HL-60 (cell line): Measurements from ENCODE around the gene LRRC8D.

Source experiments
- DNase-seq, 2 experiments: peaks; one replicate each; pipeline ENCODE4 v3.0.0-alpha.2; 2010 to 2020; ENCODE audit warnings: low read depth in 1 of 2, low spot score in 1 of 2
- H3K27ac ChIP-seq: fragments of 250-450 bp; sonication (Bioruptor Pico); replicated peaks from 2 replicates; pipeline ENCODE4 v1.5.1; 2020; ENCODE audit warnings: mild to moderate bottlenecking, moderate library complexity
- H3K27me3 ChIP-seq: fragments of 250-450 bp; sonication (Bioruptor Pico); 2 replicates; pipeline ENCODE4 v1.5.1; 2021; ENCODE audit warnings: mild to moderate bottlenecking, moderate library complexity; ENCODE audit not compliant: insufficient read depth, poor library complexity, severe bottlenecking
- H3K4me3 ChIP-seq: replicated peaks from 2 replicates; pipeline ENCODE4 v1.5.1; 2011; ENCODE audit warnings: mild to moderate bottlenecking, control low read depth, low read length; ENCODE audit not compliant: insufficient read depth
- CTCF ChIP-seq: IDR thresholded peaks from one replicate; pipeline ENCODE4 v1.5.1; 2011; ENCODE audit warnings: low read length, control low read depth, inconsistent platforms; ENCODE audit not compliant: insufficient read depth
- GABPA ChIP-seq: IDR thresholded peaks from 2 replicates; pipeline ENCODE4 v1.6.1; 2012; ENCODE audit warnings: low read depth
- POLR2AphosphoS5 ChIP-seq: IDR thresholded peaks from 2 replicates; pipeline ENCODE4 v1.6.1; 2012; ENCODE audit warnings: low read depth
- SPI1 ChIP-seq: IDR thresholded peaks from 2 replicates; pipeline ENCODE4 v1.6.1; 2012; ENCODE audit warnings: low read depth, mild to moderate bottlenecking, borderline replicate concordance
- TF ChIP-seq, protein P1 (sequence below): IDR thresholded peaks from 2 replicates; pipeline ENCODE4 v1.6.1; 2012; ENCODE audit warnings: low read depth; ENCODE audit not compliant: insufficient replicate concordance

LRRC8D gene

DNA sequence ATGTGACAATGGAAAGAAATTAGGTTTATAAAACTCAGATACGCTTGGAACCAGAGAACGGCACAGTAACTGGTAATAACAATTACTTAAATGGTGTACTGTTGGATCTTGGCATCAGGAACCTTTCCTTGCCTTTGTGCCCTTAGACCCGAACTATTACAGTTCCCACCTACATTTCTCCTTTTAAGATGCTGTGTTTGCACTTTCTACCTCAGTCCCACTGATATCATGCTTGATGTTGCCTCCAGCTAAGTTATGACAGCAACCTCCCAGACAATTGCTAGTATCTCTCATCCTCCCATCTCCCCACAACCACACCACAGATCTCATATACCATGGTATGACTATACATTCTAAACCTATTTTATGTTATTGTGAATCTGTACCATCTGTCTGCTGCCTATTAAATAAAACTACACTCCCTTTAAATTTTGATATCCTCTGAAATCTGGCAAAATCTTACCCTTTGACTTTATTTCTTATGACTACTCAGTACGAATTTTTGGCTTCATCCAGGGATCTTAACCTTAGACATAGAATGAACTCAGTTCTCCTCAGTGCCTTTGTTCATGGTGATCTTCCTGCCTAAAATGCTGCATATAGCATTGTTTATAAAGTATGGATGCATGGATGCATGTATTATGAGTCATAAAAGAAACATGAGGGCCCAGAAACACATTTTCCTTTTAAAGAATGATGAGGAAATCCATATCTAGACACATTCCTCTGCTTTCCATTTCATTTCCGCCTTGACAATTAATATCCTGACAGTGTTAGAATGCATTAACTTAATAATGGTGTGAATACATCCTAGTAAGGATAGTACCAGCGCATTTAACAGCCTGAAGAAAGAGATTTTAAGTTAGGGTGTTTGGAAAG is 64.1 kb downstream of the LRRC8D start:
- TF ChIP-seq, protein P1, sequence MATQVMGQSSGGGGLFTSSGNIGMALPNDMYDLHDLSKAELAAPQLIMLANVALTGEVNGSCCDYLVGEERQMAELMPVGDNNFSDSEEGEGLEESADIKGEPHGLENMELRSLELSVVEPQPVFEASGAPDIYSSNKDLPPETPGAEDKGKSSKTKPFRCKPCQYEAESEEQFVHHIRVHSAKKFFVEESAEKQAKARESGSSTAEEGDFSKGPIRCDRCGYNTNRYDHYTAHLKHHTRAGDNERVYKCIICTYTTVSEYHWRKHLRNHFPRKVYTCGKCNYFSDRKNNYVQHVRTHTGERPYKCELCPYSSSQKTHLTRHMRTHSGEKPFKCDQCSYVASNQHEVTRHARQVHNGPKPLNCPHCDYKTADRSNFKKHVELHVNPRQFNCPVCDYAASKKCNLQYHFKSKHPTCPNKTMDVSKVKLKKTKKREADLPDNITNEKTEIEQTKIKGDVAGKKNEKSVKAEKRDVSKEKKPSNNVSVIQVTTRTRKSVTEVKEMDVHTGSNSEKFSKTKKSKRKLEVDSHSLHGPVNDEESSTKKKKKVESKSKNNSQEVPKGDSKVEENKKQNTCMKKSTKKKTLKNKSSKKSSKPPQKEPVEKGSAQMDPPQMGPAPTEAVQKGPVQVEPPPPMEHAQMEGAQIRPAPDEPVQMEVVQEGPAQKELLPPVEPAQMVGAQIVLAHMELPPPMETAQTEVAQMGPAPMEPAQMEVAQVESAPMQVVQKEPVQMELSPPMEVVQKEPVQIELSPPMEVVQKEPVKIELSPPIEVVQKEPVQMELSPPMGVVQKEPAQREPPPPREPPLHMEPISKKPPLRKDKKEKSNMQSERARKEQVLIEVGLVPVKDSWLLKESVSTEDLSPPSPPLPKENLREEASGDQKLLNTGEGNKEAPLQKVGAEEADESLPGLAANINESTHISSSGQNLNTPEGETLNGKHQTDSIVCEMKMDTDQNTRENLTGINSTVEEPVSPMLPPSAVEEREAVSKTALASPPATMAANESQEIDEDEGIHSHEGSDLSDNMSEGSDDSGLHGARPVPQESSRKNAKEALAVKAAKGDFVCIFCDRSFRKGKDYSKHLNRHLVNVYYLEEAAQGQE, result no peak
- no peaks in the 10 kb centered on the region for H3K27me3 ChIP-seq
- DNase-seq, result no peak
- no peak overlapping the region for H3K27ac ChIP-seq
- no peak overlapping the region for H3K4me3 ChIP-seq

DNA sequence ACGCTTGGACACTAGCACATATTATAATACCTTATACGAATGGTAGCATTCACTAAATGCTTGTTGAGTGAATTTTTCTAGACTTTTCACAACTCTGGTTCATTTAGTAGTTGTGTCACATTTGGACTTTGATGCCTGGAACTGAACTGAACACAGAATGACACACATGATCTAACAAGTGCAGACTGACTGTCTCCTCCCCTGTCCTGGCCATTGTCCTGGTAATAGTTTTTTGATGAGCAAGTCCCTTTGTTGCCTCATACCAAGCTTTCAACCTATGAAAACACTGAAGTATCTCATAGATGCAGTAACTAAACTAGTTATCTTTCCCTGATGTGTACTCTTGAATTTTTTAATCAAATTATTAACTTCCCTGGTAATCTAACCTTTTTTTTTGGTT is 66.4 kb downstream of the LRRC8D start:
- no peak overlapping the region for H3K27ac ChIP-seq
- no peak overlapping the region for H3K4me3 ChIP-seq
- H3K27me3 ChIP-seq, result no peaks in the 10 kb centered on the region
- no peak for DNase-seq
- TF ChIP-seq, protein P1, result no peak
- no peak for TF ChIP-seq POLR2AphosphoS5
- TF ChIP-seq GABPA, result no peak
- TF ChIP-seq CTCF, result no peak
- no peak for TF ChIP-seq SPI1

GRCh38 chr1:89887713-89888112 is 66.9 kb downstream of the LRRC8D start:
- Histone ChIP-seq H3K4me3 (no peak overlapping the region), H3K27me3 (no peaks in the 10 kb centered on the region), H3K27ac (no peak overlapping the region)
- TF ChIP-seq SPI1 (no peak), POLR2AphosphoS5 (no peak), CTCF (no peak), GABPA (no peak)
- TF ChIP-seq, protein P1, result no peak
- DNase-seq, result no peak
